ENCODE data around the gene RHOH.
A peak's percentile ranks its signal among the peaks of the same experiment; 100 is the strongest.
"Not testable (repeated sequence)": the region's sequence is repeated elsewhere in the genome, so short reads cannot be mapped to it uniquely, and the experiment has no call there.

The RHOH gene

GRCh38 chr4:40196724-40197281 is at the start of gene RHOH:
TSS of gene RHOH (plus strand) at chr4:40197031. CDS start at chr4:40243387, 46,356 bp downstream.
- DNase-seq = no peak

DNA sequence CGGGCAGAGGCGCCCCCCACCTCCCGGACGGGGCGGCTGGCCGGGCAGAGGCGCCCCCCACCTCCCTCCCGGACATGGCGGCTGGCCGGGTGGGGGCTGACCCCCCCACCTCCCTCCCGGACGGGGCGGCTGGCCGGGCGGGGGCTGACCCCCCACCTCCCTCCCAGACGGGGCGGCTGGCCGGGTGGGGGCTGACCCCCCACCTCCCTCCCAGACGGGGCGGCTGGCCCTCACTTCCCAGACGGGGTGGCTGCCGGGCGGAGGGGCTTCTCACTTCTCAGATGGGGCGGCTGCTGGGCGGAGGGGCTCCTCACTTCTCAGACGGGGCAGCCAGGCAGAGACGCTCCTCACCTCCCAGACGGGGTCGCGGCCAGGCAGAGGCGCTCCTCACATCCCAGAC is 49.3 kb upstream of the RHOH start:
- not testable (repeated sequence) for DNase-seq

DNA sequence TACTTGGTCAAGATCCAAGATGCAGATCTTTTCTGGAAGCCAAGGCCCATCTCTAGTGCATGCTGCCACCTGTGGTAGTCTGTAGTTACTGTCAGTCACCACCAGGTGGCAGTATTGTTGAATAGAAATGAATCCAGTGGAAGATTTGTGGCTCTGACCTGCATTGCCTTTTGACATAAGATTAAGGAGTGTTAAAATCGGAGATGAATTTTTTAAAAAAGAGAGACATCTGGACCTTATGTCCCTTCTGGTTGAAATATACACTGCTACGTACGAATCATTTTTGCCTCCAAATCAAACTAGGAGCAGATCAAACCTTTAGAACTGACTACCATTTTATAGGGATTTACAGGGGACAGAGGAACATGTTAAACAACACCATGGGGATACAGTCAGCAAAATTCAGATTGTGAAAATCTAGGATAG is 46.9 kb upstream of the RHOH start:
- DNase-seq = peak; percentile 68

DNA sequence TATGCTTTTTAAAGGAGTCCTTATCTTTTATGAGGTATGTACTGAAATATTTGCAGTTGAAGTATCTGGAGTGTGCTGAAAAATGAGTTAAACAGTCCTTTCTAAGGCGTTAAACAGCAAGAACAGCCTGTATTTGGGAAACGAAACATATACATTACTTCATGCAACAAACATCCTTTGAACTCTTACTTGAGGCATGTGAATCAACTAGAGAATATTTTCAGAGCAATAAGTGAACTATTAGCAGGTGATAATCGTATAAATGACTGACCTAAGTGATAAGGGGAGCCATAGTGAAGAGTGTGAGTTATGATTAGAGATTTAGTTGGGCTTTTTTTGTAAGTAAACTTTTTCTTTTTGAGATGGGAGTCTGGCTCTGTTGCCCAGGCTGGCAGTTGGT is 45.9 kb upstream of the RHOH start:
- no peak for DNase-seq

- DNase-seq = no peak
Observed at GRCh38 chr4:40152637-40153036, 44.2 kb upstream of the RHOH start.

GRCh38 chr4:40157436-40157835 is 39.4 kb upstream of the RHOH start:
- DNase-seq = no peak

GRCh38 chr4:40160258-40160657 is 36.6 kb upstream of the RHOH start:
- DNase-seq = no peak

- no peak for DNase-seq
Observed at GRCh38 chr4:40164459-40164858, 32.4 kb upstream of the RHOH start.

GRCh38 chr4:40165916-40166315 is 30.9 kb upstream of the RHOH start:
- DNase-seq = no peak

DNA sequence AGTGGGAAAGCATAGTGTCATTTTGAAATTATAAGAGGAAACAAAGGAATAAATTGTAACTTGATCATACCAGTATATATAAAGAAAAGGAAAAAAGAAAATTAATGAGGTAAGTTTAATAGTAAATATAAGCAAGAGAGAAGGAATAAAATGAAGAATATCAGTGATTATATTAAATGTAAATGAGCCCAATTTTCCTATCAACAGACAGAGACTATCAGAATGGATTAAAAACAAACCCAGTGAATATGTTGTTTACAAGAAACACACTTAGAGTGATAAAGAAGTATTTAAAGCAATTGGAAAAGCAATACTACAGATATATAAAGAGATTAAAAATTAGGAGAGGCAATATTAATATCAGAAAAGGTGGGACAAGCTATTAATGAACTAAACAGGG is 28.8 kb upstream of the RHOH start:
- DNase-seq = no peak

- no peak for DNase-seq
Observed at GRCh38 chr4:40170588-40170987, 26.2 kb upstream of the RHOH start.

- no peak for DNase-seq
Observed at GRCh38 chr4:40173470-40173875, 23.4 kb upstream of the RHOH start.

GRCh38 chr4:40176602-40177001 is 20.2 kb upstream of the RHOH start:
- DNase-seq = no peak

DNA sequence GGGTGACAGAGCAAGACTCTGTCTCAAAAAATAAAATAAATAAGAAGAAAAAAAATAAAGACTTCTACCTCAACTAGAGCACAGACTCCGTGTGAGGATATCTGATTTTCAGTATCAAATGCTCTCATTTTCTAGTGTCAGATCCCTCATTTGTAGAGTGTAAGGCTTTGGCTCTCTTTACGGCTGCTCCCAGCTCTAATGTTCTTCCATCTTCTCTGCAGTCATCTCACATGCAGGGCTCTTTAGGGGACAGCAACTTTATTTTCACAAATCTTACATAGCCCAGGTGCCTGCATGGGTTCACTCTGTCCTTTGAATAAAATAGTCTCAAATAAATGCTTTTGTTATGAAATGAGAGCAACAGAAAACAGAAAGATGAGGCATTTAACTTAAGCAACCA is 19.2 kb upstream of the RHOH start:
- DNase-seq = no peak

DNA sequence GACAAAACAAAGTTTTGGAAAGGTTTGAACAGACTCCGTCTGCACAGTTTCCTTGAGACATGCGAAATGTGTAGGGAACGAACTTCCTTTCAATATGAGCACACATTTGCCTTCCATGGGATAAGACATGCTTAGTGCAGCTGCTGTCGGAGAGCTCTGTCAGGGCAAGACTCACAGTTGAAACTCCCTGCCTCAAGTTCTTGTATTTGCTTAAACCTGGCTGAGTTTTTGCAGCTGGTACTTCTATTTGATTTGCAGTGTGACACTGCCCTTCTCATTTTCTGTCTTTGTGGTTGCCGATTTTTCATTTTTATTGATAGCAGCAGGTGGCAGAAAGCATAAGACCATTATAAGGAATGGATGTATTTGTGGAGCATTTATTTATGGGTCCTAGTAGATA is 18.2 kb upstream of the RHOH start:
- DNase-seq = no peak

DNA sequence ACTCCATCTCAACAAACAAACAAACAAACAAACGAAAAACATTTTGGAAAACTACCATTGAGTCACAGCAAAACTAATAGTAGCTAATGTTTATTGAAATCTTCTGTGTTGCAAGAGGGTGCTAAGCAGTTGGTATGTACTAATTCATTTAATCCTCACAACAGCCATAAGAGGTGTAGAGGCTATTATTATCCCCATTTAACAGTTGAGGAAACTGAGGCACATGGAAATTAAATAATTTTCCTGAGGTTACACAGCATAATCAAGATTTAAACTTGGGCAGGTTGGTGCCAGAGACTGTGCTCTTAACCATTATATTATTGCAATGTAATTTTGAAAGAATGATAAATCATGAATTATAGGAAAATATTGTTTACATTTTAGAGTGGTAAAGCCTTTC is 17.5 kb upstream of the RHOH start:
- no peak for DNase-seq

GRCh38 chr4:40180356-40180755 is 16.5 kb upstream of the RHOH start:
- DNase-seq = peak; percentile 88

DNA sequence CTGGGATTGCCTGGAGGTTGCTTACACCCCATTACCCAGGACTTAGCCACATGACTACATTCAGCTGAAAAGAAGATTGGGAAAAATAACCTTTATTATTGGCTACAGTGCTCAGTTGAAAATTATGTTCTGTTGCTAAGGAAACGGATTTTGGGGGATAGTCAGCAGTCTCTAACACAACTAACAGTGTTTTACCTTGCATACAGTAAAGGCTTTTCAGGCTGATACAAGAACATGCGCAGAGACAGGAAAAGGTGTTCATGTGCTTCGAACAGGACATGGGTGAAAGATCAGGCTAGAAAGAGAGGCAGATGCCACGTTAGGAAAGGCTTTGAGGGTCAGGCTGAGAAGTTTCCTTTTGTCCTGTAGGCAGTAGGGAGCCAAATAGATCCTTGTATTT is 14.8 kb upstream of the RHOH start:
- no peak for DNase-seq

- no peak for DNase-seq
Observed at GRCh38 chr4:40182954-40183353, 13.9 kb upstream of the RHOH start.

DNA sequence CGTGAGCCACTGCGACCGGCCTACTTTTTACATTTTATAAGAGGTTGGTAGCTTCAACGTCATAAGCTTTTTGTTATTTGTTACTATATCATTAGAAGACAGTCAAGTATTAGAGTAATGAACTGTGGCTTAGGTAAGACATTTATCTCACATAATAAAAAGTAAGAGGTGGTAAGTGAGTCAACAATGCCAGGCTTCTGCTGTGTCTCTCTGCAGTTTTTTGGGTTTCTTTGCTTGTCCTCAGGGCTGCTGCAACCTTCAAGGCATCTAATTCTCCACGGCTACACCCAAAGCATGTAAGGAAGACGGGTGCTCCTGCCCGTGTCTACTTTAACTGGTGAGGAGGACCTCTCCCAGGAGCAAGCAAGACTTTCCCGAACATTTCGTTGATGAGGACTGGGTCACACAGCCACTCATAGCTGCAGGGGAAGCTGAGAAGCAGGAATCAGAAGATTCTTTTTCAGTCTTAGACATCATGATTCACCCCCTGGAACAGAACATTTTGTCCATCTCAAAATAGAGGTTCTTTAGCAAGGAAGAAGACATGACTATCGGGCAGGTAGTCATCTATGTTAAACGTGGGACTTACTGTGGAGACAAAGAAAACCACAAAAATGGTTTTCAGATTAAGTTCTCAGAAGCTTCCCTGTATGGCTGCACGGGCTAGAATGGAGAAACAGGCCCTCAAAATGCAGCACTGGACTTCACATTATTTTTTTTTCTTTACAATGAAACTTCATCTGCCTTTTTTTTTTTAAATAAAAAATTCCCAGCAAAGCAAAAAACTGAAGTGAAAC is 13.0 kb upstream of the RHOH start:
- DNase-seq = no peak

GRCh38 chr4:40185830-40186664 is 10.8 kb upstream of the RHOH start:
- DNase-seq = peak; percentile 64

DNA sequence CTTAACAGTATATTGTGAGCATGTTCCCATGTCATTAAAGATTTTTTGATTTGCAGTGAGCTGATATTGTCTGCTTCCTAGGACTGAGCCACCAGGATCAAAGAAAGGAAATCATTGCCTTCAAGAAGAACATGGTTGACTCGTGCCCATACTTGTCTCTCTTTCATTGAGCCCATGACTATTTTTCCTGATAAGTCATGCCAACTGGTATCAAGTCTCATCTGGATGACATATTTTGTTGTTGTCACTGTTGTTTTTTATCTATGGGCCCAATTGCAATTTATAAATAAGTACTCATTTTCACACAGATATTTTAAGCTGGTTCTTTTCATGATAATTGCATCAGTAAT is 10.2 kb upstream of the RHOH start:
- no peak for DNase-seq

GRCh38 chr4:40187386-40187906 is 9.4 kb upstream of the RHOH start:
- no peak for DNase-seq

GRCh38 chr4:40190019-40190418 is 6.8 kb upstream of the RHOH start:
- DNase-seq = no peak

All from fibroblast of upper back skin (primary cell).